ENCODE results near the gene C1QTNF9. TPM values are rescaled to one million over a fixed set of nuclear protein-coding genes. Genes with fewer than 3 reads are reported as not detected.

C1QTNF9 gene
- total and polyA plus RNA-seq, 9 of the 15 experiments (the other 6 are each of a cell fraction or from before 2014, with no cell fraction given) = not detected

DNA sequence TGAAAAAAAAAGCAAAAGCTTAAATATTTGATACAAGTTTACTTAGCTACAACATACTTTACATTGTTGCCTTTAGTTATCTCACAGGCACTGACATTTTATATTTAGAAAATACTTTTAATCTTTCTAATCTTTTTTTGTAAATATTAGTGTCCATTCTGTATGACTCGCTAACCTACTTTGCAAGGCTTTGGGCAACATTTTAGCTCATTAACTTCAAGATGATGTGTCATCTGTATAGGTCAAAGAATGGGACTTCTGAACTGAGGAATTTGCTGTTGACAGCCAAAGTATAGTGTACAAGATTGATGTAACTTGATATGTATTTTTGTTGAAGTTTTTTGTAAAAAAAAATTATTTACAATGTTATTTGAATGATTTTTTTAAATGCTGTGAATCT is 2.7 kb upstream of the C1QTNF9 start:
- WGBS (ENCODE audit: insufficient coverage, low coverage, missing lambda C conversion rate) = 0% methylated on average over 1 of the region's 1 CpG
- no peak overlapping the region for H2AFZ ChIP-seq (ENCODE audit: low read depth, low read length)
- ChIA-PET POLR2A (no interaction called here), CTCF (ENCODE audit: low intra/inter-chr PET ratio) (no interaction called here)
- no peaks in the 10 kb centered on the region; a peak in 1 of 5 replicates for H3K4me1 ChIP-seq (replicated peaks in 1 of 2; ENCODE audit: control insufficient read depth in 2 of 2, insufficient read depth in 2 of 2, low read length in 2 of 2)
- DNase-seq (ENCODE audit: extremely low read depth in 1 of 4, low spot score in 3 of 4) (no peak), ATAC-seq (no peak), FAIRE-seq (no peak)
- peaks cover 5 to 16% of the 10 kb centered on the region in 2 experiments; a peak in 4 of 5 replicates for H3K27me3 ChIP-seq (ENCODE audit: control insufficient read depth in 2 of 2, insufficient read depth in 2 of 2, low read length in 2 of 2)
- TF ChIP-seq NFE2 (IDR thresholded peaks at IDR 0.05; ENCODE audit: low read depth) (no peak), DMBX1 (CRISPR knock-in tag; IDR thresholded peaks at IDR 0.05; ENCODE audit: borderline replicate concordance) (no peak), GTF2F1 (IDR thresholded peaks at IDR 0.05; ENCODE audit: low read depth, low read length) (no peak), ZNF23 (CRISPR knock-in tag; IDR thresholded peaks at IDR 0.05) (no peak), PRPF4 (IDR thresholded peaks at IDR 0.05; ENCODE audit: insufficient read depth, low read depth, low read length, poor library complexity, severe bottlenecking) (no peak), CCNT2 (IDR thresholded peaks at IDR 0.05; ENCODE audit: borderline replicate concordance, extremely low read depth, insufficient read length, low read depth, low read length) (no peak), GABPB2 (CRISPR knock-in tag; conservative IDR thresholded peaks at IDR 0.05) (no peak), DACH1 (IDR thresholded peaks at IDR 0.05; ENCODE audit: partially characterized antibody) (no peak), KAT7 (CRISPR knock-in tag; IDR thresholded peaks at IDR 0.05; ENCODE audit: borderline replicate concordance) (no peak), NFE2L1 (tag; IDR thresholded peaks at IDR 0.05; ENCODE audit: borderline replicate concordance, low read depth) (no peak), ARHGAP35 (IDR thresholded peaks at IDR 0.05; ENCODE audit: partially characterized antibody) (no peak), L3MBTL2 (IDR thresholded peaks at IDR 0.05) (no peak), ZNF785 (CRISPR knock-in tag; IDR thresholded peaks at IDR 0.05) (no peak), RFX5 (IDR thresholded peaks at IDR 0.05; ENCODE audit: low read depth, low read length) (no peak)
- TF ChIP-seq, protein P1, sequence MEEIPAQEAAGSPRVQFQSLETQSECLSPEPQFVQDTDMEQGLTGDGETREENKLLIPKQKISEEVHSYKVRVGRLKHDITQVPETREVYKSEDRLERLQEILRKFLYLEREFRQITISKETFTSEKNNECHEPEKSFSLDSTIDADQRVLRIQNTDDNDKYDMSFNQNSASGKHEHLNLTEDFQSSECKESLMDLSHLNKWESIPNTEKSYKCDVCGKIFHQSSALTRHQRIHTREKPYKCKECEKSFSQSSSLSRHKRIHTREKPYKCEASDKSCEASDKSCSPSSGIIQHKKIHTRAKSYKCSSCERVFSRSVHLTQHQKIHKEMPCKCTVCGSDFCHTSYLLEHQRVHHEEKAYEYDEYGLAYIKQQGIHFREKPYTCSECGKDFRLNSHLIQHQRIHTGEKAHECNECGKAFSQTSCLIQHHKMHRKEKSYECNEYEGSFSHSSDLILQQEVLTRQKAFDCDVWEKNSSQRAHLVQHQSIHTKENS (CRISPR knock-in tag; IDR thresholded peaks at IDR 0.05) = no peak
- TF ChIP-seq, protein P2, sequence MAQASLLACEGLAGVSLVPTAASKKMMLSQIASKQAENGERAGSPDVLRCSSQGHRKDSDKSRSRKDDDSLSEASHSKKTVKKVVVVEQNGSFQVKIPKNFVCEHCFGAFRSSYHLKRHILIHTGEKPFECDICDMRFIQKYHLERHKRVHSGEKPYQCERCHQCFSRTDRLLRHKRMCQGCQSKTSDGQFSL (CRISPR knock-in tag; IDR thresholded peaks at IDR 0.05) = no peak
- TF ChIP-seq, protein P2 (tag; IDR thresholded peaks at IDR 0.05) = no peak
- no peaks in the 10 kb centered on the region for H3K9me3 ChIP-seq (replicated peaks; ENCODE audit: control insufficient read depth, insufficient read depth, low read depth, low read length)
- H3K4me2 ChIP-seq (ENCODE audit: insufficient read depth, low read length) = no peak overlapping the region
- no peaks in the 10 kb centered on the region for H3K9me1 ChIP-seq (ENCODE audit: control insufficient read depth, insufficient read depth, low read length)
- in situ Hi-C loops (cut with MboI) = no loop called here
- no peaks in the 10 kb centered on the region for H3K79me2 ChIP-seq (ENCODE audit: control insufficient read depth, insufficient read depth, low read length)
- H3K4me3 ChIP-seq = no peak overlapping the region
- H3K36me3 ChIP-seq (ENCODE audit: control insufficient read depth, insufficient read depth, low read length) = no peaks in the 10 kb centered on the region
- H3K27ac ChIP-seq (ENCODE audit: extremely low read depth, low read depth, low read length) = no peak overlapping the region
- no peaks in the 10 kb centered on the region for H4K20me1 ChIP-seq (replicated peaks; ENCODE audit: control insufficient read depth, insufficient read depth, low read length)
- no TSS peak for BruUV-seq (replicated peaks)
- intact Hi-C loops (cut with micrococcal nuclease) = no loop called here
- H3K9ac ChIP-seq (ENCODE audit: insufficient read depth in 1 of 2, low read depth in 2 of 2, low read length in 2 of 2) = no peak overlapping the region
